A673 (cell line): ENCODE data around the gene HMHB1. TPM values are rescaled to one million over a fixed set of nuclear protein-coding genes. Genes with fewer than 3 reads are reported as not detected.

Source experiments
- BruUV-seq: library from RNA; stranded (reverse); fragments of 400-500 nt; replicated peaks from 2 replicates; lab custom pipeline; 2021; lab: Mats Ljungman, UMichigan
- CTCF ChIA-PET: fragments of 300-600 bp; sonication (Branson Sonifier 250); formaldehyde crosslinking; loops from one replicate; lab custom pipeline; 2022; ENCODE audit warnings: antibody characterized with exemption; lab: Charles Lee
- POLR2A ChIA-PET: fragments of 300-600 bp; sonication (Branson Sonifier 250); formaldehyde crosslinking; loops from one replicate; lab custom pipeline; 2022; ENCODE audit warnings: antibody characterized with exemption; ENCODE audit not compliant: low non-redundant PET; lab: Charles Lee
- DNase-seq: peaks from one replicate; pipeline ENCODE4 v3.0.0-alpha.2; 2015; ENCODE audit warnings: low spot score
- H3K27ac ChIP-seq: fragments of 200-600 bp; sonication (generic); 2 replicates; pipeline ENCODE4 v1.5.1; 2016; ENCODE audit warnings: mixed run types, low read depth, mild to moderate bottlenecking, mixed read lengths, antibody characterized with exemption, low read length; ENCODE audit not compliant: poor library complexity, severe bottlenecking
- H3K27me3 ChIP-seq: fragments of 200-600 bp; sonication (generic); replicated peaks from 2 replicates; pipeline ENCODE4 v1.6.1; 2017; ENCODE audit warnings: mixed run types, low read depth, mild to moderate bottlenecking, mixed read lengths, antibody characterized with exemption, low read length; ENCODE audit not compliant: insufficient read depth, poor library complexity
- H3K36me3 ChIP-seq: fragments of 200-600 bp; sonication (generic); 2 replicates; pipeline ENCODE4 v1.6.1; 2016; ENCODE audit warnings: mixed run types, mild to moderate bottlenecking, mixed read lengths, antibody characterized with exemption, low read length; ENCODE audit not compliant: insufficient read depth, poor library complexity, severe bottlenecking
- H3K4me1 ChIP-seq: fragments of 200-600 bp; sonication (generic); 2 replicates; pipeline ENCODE4 v1.6.1; 2017; ENCODE audit warnings: mixed run types, mild to moderate bottlenecking, mixed read lengths, antibody characterized with exemption, low read length; ENCODE audit not compliant: insufficient read depth, poor library complexity, severe bottlenecking
- H3K4me3 ChIP-seq: fragments of 200-600 bp; sonication (generic); 2 replicates; pipeline ENCODE4 v1.5.1; 2016; ENCODE audit warnings: low read depth, mixed run types, mild to moderate bottlenecking, mixed read lengths, low read length; ENCODE audit not compliant: poor library complexity, severe bottlenecking
- H3K9me3 ChIP-seq: fragments of 200-600 bp; sonication (generic); 2 replicates; pipeline ENCODE4 v1.6.1; 2016; ENCODE audit warnings: mixed run types, low read depth, mild to moderate bottlenecking, mixed read lengths, antibody characterized with exemption, low read length; ENCODE audit not compliant: poor library complexity, severe bottlenecking
- EZH2 ChIP-seq: fragments of 200-600 bp; sonication (generic); IDR thresholded peaks from 2 replicates; pipeline ENCODE4 v1.6.1; 2017; ENCODE audit warnings: borderline replicate concordance, low read depth, mild to moderate bottlenecking, mixed read lengths, antibody characterized with exemption, low read length; ENCODE audit not compliant: poor library complexity, severe bottlenecking
- intact Hi-C: fragments of 100-400 bp; cut with micrococcal nuclease; formaldehyde crosslinking; loops from one replicate; pipeline ENCODE4 v1.10.0; 2022; ENCODE audit not compliant: unreplicated experiment
- total RNA-seq: library from RNA; stranded (reverse); gene quantifications from 2 replicates; pipeline ENCODE4 v1.2.3, GENCODE V29; 2021
- TF ChIP-seq, protein P1 (sequence below): fragments of 300-800, 200-600 bp; sonication (generic); conservative IDR thresholded peaks from 2 replicates; pipeline ENCODE4 v1.5.1; 2017; ENCODE audit warnings: low read depth, mild to moderate bottlenecking, antibody characterized with exemption, low read length, moderate library complexity, mixed read lengths

The HMHB1 gene
- total RNA-seq, 1 experiment from 2014 or later, result not detected

DNA sequence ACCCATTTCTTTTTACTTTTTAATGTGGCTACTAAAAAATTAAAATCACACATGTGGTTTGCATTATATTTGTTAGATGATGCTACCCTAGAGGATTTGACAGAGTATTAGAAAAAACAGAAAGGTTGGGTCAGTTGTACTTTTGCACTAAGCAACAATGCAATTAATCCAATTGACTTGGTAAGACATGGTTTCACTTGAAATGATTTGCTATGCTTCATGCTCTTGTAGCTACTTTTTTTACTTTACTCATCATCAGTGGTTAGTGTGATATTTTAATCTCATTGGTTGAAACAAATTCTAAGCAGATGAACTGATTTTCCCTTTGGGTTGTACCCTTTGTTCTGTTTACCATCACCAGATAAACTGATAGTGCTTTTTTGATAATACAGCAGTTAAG lies 39.4 kb downstream of the HMHB1 start:
- intact Hi-C loops, result no loop called here
- no TSS peak for BruUV-seq
- no peaks in the 10 kb centered on the region for H3K27me3 ChIP-seq
- no peaks in the 10 kb centered on the region for H3K9me3 ChIP-seq
- no peak overlapping the region for H3K27ac ChIP-seq
- ChIA-PET CTCF (no interaction called here), POLR2A (no interaction called here)
- no peak overlapping the region for H3K4me3 ChIP-seq
- no peaks in the 10 kb centered on the region for H3K4me1 ChIP-seq
- no peak for TF ChIP-seq EZH2
- TF ChIP-seq, protein P1, sequence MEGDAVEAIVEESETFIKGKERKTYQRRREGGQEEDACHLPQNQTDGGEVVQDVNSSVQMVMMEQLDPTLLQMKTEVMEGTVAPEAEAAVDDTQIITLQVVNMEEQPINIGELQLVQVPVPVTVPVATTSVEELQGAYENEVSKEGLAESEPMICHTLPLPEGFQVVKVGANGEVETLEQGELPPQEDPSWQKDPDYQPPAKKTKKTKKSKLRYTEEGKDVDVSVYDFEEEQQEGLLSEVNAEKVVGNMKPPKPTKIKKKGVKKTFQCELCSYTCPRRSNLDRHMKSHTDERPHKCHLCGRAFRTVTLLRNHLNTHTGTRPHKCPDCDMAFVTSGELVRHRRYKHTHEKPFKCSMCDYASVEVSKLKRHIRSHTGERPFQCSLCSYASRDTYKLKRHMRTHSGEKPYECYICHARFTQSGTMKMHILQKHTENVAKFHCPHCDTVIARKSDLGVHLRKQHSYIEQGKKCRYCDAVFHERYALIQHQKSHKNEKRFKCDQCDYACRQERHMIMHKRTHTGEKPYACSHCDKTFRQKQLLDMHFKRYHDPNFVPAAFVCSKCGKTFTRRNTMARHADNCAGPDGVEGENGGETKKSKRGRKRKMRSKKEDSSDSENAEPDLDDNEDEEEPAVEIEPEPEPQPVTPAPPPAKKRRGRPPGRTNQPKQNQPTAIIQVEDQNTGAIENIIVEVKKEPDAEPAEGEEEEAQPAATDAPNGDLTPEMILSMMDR, result no peak
- H3K36me3 ChIP-seq, result no peaks in the 10 kb centered on the region
- DNase-seq, result no peak

DNA sequence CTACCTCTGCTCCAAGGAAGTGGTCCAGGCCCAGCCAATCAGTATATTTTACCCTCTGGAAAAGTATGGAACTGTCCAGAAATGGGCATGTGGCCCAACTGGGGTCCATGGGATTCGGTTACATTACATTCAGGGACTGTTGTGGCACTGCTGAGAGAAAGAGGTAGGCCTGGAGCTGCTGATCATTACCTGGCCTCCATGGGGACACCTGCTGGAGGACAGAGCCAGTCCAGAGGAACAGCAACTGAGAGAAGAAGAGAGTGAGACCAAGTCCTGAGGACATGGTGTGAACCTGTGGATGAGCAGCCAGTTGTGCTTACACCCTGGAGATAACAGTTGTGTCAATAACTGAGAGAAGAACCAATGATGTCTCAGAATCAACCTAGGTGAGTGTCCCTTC lies 48.2 kb downstream of the HMHB1 start:
- CTCF ChIA-PET, result no interaction called here
- DNase-seq, result no peak
- Histone ChIP-seq H3K9me3 (no peaks in the 10 kb centered on the region), H3K36me3 (no peaks in the 10 kb centered on the region), H3K27me3 (no peaks in the 10 kb centered on the region), H3K4me1 (no peaks in the 10 kb centered on the region), H3K4me3 (no peak overlapping the region), H3K27ac (no peak overlapping the region)
- TF ChIP-seq EZH2, result no peak
- TF ChIP-seq, protein P1, result no peak
- intact Hi-C loops, result no loop called here
- BruUV-seq, result no TSS peak
- POLR2A ChIA-PET, result no interaction called here

DNA sequence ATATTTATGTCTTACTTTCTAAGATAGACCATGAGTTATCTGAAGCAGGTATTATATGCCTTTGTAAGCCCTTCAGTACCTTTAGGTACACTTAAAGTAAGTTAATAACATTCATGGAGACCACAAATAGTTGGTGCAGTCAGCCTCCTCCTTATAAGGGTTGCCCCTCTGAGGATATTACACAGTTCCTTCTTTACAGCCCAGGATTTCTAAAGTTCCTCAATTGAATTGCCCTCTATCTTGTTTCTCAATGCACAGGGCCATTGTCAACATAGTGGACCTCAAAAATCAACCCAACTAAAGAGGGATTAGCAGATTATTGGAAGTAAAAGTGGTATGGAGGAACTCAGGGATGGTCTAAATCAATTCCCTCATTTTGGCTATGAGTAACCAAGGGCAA lies 50.3 kb downstream of the HMHB1 start:
- BruUV-seq, result no TSS peak
- TF ChIP-seq EZH2, result no peak
- TF ChIP-seq, protein P1, result no peak
- no peaks in the 10 kb centered on the region for H3K27me3 ChIP-seq
- POLR2A ChIA-PET, result no interaction called here
- H3K4me3 ChIP-seq, result no peak overlapping the region
- H3K36me3 ChIP-seq, result no peaks in the 10 kb centered on the region
- no peaks in the 10 kb centered on the region for H3K4me1 ChIP-seq
- CTCF ChIA-PET, result no interaction called here
- intact Hi-C loops, result no loop called here
- H3K27ac ChIP-seq, result no peak overlapping the region
- no peaks in the 10 kb centered on the region for H3K9me3 ChIP-seq
- no peak for DNase-seq
